Esophagus squamous epithelium (tissue), 4 donors: Measurements from ENCODE around the gene STK40.

Source experiments
- CTCF ChIP-seq, 6 experiments: fragments of 450-650 bp in 4 of 6; fragments of 200-600 bp in 2 of 6; sonication (generic) in 2 of 6; IDR thresholded peaks; one replicate each; pipeline ENCODE4 v1.5.1; 2016 to 2019; ENCODE audit warnings: antibody characterized with exemption in 6 of 6, mild to moderate bottlenecking in 4 of 6, moderate library complexity in 4 of 6
- POLR2A ChIP-seq, 4 donors: fragments of 450-650 bp; IDR thresholded peaks; one replicate each; pipeline ENCODE4 v1.6.1; 2017; ENCODE audit warnings: antibody characterized with exemption in 4 of 4, mild to moderate bottlenecking in 4 of 4, moderate library complexity in 3 of 4

GRCh38 chr1:36400514-36400824 lies 14.7 kb upstream of the STK40 start:
- no peak for TF ChIP-seq POLR2A (IDR thresholded peaks at IDR 0.05)
- TF ChIP-seq CTCF (IDR thresholded peaks at IDR 0.05): no peak
